Amniotic stem cell (primary cell): ENCODE measurements around the gene PHLDB3.
A peak's percentile ranks its signal among the peaks of the same experiment; 100 is the strongest.

ENCODE experiments used
- DNase-seq: peaks from one replicate; lab custom pipeline; 2025; lab: John Stamatoyannopoulos, UW

The PHLDB3 gene

DNA sequence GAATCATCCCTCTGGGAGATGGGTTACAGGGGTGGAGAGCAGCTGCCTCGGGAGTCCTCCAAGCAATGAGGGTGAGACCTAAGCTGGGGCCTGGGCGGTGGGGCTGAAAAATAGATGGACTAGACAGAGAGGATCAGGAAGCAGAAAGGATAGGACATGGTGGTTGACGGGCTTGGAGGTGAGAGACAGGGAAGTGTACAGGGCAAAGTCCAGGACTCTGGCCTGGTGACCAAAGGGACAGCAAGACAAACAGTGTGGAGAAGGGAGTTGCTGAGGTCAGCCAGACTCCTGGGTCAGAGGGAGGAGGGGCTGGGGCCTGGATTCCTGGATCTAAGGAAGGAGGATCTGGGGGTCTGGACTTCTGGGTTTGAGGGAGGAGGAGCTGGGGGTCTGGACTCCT, 5.5 kb downstream of the PHLDB3 start:
- no peak for DNase-seq

DNA sequence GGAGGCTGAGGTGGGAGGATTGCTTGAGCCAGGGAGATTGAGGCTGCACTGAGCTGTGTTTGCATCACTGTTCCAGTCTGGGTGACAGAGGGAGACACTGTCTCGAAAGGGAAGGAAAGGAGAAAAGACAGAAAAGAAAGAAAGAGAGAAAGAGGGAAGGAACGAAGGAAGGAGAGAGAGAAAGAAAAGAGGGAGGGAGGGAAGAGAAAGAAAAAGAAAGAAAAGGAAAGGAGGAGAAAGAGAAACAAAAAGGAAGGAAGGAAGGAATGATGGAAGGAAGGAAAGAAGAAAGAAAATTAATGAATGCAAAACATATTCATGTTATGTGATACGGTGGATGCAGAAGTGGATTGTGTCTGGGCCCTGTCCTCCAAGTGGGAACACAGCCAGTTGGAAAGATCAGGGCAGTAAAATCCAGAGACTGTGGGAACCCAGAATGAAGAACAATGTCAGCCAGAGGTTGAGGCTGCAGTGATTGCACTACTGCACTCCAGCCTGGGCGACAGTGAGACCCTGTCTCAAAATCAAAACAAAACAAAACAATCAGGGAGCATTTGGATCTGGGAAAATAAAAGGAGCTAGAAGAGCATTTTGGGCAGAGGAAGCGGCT, 6.2 kb downstream of the PHLDB3 start:
- no peak for DNase-seq

DNA sequence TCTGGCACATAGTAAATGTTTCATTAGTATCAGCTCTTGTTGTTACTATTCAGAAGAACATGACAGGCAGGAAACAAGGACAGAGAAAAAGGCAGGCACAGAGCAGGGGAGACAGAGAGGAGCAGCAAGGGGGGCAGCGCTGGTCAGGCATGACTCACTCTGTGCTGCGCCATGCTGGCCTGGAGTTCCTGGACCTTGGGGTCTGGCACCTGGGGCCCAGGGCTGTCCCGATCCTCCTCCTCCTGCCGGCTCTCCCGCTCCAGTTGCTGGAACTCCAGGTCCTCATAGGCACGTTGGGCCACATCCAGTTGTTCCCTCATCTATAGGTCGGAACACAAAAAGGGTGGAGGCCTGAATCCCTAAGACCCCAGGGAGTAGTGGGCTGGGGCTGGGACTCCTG, 7.6 kb downstream of the PHLDB3 start:
- no peak for DNase-seq

DNA sequence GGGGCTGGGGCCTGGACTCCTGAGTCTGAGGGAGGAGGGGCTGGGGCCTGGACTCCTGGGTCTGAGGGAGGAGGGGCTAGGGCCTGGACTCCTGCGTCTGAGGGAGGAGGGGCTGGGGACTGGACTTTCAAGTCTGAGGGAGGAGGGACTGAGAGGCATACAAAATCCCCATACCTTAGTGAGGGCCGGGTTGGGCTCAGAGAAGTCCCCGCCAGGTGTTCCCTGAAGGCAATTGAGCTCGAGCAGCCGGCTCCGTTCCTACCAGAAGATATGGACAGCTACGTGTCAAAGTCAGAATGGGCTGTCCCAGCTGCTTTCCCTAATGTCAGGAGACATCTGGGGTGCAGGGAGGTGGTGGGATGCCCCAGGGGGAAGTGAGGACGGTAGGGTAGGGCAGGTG, 9.5 kb downstream of the PHLDB3 start:
- DNase-seq = no peak

DNA sequence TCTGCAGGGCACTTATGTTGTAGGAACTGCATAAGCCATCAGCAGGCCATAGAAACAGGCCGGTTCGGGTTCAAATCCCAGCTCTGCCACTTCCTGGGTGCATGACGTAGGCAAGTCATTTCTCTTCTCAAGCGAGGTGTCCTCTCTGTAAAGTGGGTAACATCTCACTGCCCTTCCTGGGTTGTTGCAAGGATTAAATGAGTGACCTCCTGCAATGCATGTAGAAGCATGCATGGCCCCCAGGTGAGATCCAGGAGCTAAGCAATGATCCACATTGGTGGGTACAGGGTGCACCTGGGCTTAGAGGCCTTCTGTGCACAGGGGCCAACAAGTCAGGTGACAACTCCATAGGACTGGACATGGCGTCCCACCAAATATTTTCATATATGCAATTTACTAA, 13.8 kb downstream of the PHLDB3 start:
- no peak for DNase-seq

DNA sequence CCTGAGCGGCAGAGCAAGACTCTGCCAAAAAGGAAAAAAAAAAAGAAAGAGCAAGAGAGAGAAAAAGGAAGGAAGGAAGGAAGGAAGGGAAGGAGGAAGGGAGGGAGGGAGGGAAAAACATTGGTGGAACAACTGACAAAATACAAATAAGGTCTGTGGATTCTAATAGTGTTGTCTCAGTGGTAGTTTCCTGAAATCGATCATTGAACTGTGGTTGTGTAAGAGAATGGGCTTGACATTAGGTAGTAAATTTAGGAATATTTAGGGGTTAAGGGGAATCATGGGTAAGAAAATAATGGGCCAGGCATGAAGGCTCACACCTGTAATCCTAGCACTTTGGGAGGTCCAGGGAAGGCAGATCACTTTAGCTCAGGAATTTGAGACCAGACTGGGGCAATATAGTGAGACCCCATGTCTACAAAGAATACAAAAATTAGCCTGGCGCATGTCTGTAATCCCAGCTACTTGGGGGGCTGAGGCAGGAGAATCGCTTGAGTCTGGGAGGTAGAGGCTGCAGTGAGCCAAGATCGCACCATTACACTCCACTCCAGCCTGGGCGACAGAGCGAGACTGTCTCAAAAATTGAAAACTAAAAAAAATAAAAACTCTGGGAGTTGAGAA, 14.5 kb downstream of the PHLDB3 start:
- DNase-seq = no peak

DNA sequence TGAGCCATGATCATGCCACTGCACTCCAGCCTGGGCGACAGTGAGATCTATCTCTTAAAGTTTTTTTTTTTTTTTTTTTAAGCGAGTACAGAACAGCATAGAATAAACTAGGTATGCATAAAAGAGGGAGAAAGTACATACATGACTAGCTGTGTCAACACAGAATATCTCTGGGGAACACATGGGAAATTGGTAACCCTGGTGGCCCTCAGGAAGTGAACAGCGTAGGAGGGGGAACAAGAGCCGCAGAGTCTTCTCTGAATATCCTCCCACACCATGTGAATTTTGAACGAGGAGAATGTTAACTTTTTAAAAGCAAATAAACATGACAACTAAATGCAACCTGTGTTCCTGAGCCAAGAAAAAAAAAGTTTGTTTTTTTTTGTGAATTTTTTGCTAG, 15.2 kb downstream of the PHLDB3 start:
- no peak for DNase-seq

DNA sequence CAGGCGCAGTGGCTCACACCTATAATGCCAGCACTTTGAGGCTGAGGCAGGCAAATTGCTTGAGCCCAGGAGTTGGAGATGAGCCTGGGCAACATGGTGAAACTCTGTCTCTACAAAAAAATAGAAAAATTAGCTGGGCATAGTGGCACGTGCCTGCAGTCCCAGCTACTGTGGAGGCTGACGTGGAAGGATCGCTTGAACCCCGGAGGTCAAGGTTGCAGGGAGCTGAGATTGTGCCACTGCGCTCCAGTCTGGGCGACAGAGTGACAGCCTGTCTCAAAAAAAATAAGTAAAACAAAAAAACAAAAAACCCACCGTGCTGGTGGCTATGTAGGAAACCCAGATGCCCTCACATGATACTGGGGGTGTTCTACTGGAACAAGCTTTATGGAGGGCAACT, 16.4 kb downstream of the PHLDB3 start:
- no peak for DNase-seq

DNA sequence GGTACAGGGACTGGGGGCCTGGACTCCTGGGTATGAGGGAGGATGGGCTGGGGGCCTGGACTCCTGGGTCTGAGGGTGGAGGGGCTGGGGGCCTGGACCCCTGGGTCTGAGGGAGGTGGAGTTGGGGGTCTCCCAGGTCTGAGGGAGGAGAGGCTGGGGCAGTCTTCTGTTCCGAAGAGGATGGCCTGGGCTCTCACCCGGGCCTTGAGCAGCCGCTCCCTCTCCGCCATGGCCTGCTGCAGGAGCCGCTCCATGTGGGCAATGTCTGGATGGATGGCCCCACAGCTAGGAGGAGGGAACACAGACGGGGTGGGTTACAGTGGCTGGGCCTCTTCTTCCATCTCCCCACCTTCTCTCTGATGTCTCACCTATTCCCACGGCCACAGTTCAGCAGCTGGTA, 18.1 kb downstream of the PHLDB3 start:
- no peak for DNase-seq

DNA sequence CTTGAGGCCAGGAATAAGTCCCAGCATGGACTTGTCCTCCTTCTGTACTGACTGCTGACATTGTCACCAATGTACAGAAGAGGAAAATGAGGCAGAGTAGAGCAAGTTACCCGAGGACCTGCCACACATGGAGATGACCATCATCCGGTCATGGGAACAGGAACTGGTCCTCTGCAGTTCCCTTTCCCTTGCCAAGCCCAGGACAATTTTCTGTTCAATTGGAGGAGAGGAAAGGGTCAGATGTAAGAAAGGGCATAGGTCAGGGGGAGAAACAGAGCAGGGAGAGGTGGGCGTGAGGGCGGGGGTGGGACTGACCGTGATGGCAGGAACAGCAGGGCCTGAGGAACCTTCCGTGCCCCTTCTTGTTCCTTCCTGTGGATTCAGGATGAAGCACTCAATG, 18.6 kb downstream of the PHLDB3 start:
- no peak for DNase-seq

DNA sequence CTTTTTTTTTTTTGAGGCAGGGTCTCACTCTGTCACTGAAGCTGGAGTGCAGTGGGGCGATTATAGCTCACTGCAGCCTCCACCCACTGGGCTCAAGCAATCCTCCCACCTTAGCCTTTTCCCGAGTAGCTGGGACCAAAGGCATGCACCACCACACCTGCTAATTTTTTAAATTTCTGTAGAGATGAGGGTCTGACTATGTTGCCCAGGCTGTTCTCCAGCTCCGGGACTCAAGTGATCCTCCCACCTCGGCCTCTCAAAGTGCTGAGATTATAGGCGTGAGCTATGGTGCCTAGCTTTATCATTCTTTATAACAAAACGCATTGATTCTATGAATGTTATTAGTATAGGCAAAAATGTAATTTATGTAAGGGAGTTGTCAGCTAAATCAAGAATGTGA, 21.3 kb downstream of the PHLDB3 start:
- no peak for DNase-seq

DNA sequence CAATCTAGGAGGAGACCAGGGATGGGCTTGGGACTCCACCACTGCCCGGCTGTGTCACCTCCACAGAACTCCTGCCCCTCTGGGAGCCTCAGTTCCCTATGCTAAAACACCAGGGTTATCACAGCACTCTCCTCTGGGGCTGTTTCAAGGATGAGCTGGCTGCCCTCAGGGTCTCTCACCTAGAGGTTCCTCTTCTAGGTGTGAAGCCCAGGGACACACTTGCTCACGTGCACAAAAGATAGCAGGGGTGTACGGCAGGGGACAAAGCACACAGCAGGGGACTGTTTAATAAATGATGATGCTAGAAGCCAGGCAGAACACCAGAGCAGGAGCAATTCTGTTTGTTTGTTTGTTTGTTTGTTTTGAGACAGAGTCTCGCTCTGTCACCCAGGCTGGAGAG, 22.4 kb downstream of the PHLDB3 start:
- no peak for DNase-seq

DNA sequence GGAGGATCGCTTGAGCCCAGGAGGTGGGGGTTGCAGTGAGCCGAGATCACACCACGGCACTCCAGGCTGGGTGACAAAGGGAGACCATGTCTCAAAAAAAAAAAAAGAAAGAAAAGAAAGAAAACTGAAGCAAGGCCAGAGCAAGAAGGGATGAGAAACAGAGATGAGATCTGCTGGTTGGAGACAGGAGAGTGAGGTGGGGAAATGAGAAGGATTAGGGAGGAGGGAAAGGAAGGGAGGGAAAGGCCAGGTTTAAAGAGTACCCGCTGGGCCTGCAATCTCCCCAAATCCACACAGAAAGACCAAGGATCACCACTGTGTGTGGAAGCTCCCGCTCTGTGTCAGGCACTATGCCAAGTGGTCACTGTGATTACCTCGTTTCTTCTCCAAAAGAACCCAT, 22.8 kb downstream of the PHLDB3 start:
- DNase-seq = no peak

DNA sequence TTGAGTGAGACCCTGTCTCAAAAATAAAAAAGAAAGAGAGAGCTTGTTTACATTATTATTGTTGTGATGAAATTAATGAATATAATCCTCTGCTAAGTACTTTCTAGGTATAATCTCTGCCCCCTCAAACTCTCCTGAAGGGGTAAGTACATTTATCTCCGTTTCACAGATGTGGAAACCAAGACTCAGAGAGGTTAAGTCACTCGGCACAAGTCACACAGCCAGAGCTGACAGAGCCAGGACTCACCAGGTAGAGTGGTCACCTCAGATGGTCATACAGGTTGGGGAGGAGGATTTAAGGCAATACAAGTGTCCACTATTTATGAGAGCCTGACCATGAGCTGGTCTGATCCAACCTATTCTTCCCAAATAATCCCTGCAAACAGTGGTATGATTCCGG, 24.0 kb downstream of the PHLDB3 start:
- no peak for DNase-seq

DNA sequence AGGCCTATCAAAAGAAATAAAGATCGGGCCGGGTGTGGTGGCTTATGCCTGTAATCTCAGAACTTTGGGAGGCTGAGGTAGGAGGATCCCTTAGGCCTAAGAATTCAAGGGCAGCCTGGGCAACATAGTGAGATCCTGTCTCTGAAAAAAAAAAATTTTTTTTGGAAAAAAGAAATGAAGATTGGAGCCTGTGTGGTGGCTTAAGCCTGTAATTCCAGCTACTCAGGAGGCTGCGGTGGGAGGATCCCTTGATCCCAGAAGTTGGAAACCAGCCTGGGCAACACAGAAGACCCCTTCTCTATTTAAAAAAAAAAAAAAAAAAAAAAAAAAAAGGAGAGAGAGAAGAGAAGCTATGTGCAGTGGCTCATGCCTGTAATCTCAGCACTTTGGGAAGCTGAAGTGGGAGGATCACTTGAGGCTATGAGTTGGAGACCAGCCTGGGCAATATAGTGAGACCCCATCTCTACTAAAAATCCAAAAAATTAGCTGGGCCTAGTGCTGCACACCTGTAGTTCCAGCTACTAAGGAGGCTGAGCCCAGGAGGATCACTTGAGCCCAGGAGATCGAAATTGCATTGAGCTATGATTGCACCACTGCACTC, 24.5 kb downstream of the PHLDB3 start:
- no peak for DNase-seq

DNA sequence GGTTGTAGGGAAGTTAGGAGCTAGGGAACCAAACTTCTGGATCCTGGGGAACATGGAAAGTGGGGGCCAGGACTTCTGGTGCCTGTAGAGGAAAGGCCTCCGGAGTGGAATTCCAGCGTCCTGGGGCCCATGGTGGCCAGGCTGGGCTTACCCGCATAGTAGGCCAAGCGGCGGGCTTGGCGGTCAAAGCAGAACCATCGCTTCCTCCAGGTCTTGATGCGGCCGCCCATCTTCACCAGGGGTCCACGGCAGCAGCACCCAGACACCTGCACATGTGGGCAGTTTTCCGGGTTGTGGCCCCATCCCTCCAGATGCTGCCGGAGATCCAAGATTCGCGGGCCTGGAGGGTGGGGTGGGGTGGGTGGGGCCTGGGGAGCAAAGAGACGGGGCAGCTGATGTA, 25.3 kb downstream of the PHLDB3 start:
- DNase-seq = no peak

DNA sequence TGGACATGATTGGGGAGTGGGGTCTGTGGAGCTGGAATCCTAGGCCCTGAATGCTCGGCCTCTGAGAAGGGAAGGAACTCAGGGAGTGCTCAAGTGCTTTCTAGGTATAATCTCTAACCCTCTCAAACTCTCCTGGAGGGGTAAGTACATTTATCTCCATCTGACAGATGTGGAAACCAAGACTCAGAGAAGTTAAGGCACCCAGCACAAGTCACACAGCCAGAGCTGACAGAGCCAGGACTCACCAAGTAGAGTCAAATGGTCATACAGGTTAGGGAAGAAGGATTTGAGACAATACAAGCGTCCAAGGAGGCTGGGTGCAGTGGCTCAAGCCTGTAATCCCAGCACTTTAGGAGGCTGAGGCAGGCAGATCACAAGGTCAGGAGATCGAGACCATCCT, 26.2 kb downstream of the PHLDB3 start:
- DNase-seq = no peak

DNA sequence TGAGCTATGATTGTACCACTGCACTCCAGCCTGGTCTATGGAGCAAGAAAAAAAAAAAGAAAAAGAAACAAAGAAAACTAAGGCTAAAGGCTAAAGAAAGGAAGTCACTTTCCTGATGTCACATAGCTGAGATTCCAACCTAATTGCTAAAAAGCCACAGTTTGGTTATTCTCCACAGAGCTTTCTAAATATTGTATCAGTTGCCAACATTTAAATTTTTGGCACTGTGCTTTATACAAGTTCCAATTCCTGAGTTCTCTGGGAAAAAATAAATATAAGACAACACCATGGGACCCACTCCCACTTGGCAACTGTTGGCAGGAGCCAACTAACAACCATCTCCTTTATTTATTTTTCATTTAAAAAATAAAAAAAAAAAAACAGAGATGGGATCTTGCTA, 27.9 kb downstream of the PHLDB3 start:
- DNase-seq = peak; percentile 4

DNA sequence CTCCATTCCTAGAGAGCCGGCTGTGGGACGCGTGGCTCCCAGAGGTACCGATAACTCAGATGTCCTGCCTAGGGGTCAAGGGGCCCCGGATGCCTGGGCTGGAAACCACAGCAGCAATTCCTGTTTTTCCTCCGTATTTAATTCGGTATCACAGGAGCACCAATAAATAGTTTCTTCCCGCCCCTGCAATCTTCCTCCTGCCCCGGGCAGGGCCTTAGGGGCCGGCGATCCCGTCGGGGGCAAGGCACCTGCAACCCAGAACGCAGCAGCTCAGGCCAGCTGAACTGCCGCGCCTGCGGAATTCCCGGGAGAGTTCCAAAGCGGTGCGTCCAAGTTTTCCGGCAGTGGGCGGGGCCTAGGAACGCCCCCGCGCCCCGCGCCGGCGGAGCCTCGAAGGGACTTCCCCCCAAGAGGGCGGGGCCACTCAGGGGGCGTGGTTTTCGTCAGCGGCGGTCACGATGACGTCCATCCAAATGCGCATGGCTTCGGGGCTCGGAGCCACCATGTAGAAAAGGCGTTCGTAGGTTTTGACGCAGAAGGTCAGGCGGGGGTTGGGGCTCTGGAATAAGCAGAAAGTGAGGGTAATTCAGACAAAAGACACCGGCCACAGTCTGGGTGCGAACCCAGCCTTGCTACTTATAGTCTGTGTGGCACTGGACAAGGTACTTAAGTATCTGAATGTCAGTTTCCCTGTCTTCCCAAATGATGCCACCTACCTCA, 29.4 kb downstream of the PHLDB3 start:
- DNase-seq = peak; percentile 68

DNA sequence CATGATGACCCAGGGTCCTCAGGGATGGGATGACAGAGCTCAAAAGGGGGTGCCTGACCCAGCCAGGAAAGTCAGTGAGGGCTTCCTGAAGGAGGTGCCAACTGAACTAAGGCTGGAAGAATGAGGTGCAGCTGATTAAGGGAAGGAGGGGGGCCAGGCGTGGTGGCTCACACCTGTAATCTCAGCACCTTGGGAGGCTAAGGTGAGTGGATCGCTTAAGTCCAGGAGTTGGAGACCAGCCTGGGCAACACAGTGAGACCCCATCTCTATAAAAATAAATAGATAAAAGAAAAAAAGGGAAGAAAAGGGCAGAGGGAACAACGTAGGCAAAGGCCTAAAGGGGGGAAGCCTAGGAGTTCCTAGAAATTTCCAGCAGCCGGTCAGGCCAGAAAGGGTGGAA, 30.1 kb downstream of the PHLDB3 start:
- DNase-seq = no peak

DNA sequence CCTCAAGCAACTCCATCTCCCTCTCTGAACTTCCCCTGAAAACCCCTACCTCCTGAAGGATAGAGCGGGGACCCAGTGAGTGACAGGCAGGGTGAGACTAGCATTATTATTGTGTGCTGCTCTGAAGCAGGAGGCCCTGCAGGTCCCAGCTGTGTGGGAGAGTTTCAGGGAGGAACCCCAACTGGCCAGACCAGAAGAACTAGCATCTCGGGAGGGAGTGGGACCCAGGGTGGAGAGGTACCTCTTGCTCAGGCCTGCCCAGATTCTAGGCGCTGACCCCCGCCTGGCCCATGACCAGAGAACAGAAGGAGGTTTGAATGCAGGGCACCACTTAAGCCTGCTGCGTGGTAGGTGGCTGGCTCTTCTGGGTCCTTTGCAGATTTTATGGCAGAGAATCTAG, 33.5 kb downstream of the PHLDB3 start:
- no peak for DNase-seq

DNA sequence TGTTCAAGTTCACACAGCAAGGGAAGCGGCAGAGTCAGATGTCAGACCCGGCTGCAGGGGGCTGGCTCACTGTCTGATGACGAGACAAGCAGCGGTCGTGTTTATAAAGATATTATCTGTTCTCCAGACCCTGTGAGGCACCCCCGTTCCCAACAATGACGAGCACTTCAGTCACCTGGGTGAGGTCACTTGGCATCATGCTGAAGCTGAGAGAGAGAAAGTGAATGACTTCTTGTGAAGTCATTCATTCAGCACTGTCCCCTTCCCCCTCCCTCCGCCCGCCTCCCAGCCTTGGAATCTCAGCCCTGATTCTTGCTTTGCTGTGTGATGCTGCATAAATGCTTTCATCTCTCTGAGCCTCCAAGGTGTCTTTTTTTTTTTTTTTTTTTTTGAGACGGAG, 34.3 kb downstream of the PHLDB3 start:
- peak; percentile 2 for DNase-seq

DNA sequence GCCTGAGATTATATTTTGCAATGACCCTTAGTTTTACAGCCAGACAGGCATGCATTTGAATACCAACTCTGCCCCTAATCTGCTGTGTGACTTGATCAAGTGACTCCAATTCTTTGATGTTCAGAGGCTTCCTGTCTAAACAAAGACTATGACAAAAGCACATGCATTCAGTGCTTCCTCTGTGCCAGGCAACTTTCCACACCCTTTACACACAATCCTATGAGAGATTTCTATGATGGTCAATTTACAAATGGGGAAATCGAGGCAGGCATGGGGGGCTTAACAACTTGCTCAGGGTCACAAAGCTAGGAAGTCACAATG, 35.4 kb downstream of the PHLDB3 start:
- DNase-seq = no peak
